ENCODE results near the gene PPP6R1.
"Not testable (repeated sequence)": the region's sequence is repeated elsewhere in the genome, so short reads cannot be mapped to it uniquely, and the experiment has no call there.

Gene PPP6R1

DNA sequence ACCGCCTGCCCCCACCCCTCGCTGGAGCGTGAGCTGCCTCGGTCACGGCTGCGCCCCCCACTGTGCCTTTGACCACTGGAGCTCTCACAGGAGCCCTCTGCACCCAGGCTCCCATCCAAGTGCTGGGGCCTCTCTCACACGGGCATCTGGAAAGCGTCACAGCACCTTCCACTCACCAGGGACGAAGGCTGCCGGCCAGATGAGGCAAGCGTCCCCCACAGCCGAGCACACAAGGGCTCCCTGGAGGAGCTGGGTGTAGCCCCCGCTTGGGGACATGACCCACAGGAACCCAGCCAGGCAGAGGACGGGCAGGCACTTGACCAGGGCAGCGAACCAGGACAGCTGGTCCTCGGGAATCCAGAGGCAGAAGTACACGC, 30.8 kb downstream of the PPP6R1 start:
- ChIA-PET POLR2A (interaction anchor here (0.6 to 0.7 kb wide), 2 partner anchors 9 to 765 kb away, joined by 3 read pairs; no protein-coding TSS in a partner anchor), CTCF (interaction anchor here (1.4 kb wide), 1 partner anchor 14 kb away, joined by 5 read pairs; no protein-coding TSS in a partner anchor)
- TF ChIP-seq, protein P1, sequence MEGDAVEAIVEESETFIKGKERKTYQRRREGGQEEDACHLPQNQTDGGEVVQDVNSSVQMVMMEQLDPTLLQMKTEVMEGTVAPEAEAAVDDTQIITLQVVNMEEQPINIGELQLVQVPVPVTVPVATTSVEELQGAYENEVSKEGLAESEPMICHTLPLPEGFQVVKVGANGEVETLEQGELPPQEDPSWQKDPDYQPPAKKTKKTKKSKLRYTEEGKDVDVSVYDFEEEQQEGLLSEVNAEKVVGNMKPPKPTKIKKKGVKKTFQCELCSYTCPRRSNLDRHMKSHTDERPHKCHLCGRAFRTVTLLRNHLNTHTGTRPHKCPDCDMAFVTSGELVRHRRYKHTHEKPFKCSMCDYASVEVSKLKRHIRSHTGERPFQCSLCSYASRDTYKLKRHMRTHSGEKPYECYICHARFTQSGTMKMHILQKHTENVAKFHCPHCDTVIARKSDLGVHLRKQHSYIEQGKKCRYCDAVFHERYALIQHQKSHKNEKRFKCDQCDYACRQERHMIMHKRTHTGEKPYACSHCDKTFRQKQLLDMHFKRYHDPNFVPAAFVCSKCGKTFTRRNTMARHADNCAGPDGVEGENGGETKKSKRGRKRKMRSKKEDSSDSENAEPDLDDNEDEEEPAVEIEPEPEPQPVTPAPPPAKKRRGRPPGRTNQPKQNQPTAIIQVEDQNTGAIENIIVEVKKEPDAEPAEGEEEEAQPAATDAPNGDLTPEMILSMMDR (IDR thresholded peaks at IDR 0.05; ENCODE audit: control extremely low read depth, extremely low read depth, low read depth, missing control alignments) = no peak
- DNase-seq (ENCODE audit: extremely low spot score) = no peak

DNA sequence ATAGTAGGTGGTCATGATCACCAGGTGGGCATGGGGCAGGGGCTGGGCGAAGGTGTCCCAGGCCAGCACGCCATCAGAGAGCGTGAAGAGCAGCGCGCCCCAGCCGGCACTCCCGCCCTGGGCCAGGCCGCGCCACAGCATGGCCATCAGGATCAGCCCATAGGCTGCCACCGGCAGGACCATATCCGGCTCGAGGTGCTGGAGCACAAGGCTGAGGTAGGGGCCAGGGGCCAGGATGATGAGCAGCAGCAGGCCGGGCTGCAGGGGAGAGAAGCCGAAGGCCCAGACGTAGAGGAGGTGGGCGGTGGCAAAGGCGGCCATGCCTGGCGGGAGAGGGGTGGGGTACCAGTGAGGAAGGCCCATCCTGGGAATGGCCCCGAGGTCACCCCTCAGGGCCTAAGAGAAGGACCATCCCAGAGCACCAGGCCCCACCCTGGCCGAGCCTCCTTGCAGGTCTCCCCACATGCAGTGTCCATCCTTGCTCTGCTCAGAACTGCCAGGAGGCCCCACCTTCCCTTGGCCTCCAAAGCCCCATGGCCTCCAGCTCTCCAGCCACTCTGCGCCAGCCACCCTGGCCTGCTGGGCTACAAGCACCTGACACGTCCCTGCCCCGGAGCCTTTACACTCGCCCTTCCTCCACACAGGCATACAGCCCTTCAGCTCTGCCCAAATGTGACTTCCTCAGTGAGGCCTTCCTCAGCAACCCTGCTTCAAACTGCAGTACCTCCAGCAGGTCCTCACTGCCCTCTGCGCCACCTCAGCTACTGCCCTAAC, 31.4 kb downstream of the PPP6R1 start:
- ChIA-PET POLR2A (interaction anchor here (0.6 to 0.7 kb wide), 2 partner anchors 9 to 765 kb away, joined by 3 read pairs; no protein-coding TSS in a partner anchor), CTCF (interaction anchor here (1.4 kb wide), 1 partner anchor 15 kb away, joined by 5 read pairs; no protein-coding TSS in a partner anchor)
- TF ChIP-seq, protein P1 (IDR thresholded peaks at IDR 0.05; ENCODE audit: control extremely low read depth, extremely low read depth, low read depth, missing control alignments) = no peak
- DNase-seq (ENCODE audit: extremely low spot score) = no peak

DNA sequence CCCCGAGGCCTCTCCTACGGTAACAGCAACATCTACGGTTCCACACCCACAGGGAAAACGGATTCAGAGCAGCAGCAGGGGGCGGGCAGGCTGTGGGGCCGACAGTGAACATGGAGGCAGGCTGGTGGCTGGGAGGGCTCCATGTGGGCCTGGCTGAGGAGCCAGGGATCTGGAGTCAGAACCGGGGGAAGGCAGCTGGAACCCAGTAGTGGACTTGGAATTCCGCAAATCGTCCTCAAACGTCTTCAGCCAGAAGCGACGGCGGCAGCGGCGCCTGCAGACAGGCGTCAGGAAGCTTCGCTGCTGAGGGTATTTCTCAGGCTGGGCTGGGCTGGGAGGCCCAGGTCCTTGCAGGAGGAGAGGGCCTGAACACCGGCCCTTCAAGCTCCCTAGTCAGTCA, 32.0 kb downstream of the PPP6R1 start:
- TF ChIP-seq, protein P1 (IDR thresholded peaks at IDR 0.05; ENCODE audit: control extremely low read depth, extremely low read depth, low read depth, missing control alignments) = no peak
- POLR2A ChIA-PET = no interaction called here
- CTCF ChIA-PET = no interaction called here
- DNase-seq (ENCODE audit: extremely low spot score) = no peak

DNA sequence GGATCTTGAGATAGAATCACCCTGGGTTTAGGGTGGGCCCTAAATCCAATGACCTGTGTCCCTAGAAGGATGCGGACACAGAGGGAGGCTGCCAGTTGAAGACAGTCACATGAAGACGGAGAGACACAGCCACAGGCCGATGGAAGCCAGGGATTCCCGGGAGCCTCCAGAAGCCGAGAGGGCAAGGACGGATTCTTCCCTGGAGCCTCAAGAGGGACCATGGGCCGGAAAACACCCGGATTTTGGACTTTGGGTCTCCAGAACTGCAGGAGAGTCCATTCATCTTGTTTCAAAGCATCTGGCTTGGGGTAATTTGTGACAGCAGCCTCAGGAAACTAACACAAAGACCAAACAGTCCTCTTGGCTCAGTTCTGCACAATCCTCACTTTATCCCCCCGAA, 32.5 kb downstream of the PPP6R1 start:
- DNase-seq (ENCODE audit: extremely low spot score) = no peak
- ChIA-PET CTCF (no interaction called here), POLR2A (no interaction called here)
- TF ChIP-seq, protein P1 (IDR thresholded peaks at IDR 0.05; ENCODE audit: control extremely low read depth, extremely low read depth, low read depth, missing control alignments) = no peak

DNA sequence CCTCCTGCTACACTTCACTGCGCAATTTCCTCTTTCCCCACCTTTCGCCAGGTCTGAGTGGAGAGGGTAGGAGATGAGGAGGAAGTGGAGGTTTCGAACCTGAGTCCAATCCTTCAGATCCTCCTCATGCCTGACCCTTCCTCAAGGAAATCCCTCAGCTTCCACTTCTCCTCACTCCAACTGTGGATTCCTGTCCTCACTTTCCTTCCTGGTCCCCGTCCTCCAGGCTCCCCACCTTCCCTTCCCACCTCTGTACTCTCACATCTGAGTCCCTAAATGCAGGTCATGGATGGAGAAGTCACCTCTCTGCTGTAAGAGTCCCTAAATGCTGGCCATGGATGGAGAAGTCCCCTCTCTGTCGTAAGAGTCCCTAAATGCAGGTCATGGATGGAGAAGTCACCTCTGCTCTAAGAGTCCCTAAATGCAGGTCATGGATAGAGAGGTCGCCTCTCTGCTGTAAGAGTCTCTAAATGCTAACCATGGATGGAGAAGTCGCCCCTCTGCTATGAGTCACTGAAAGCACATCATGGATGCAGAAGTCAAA, 33.3 kb downstream of the PPP6R1 start:
- ChIA-PET POLR2A (no interaction called here), CTCF (no interaction called here)
- no peak for DNase-seq (ENCODE audit: extremely low spot score)
- TF ChIP-seq, protein P1 (IDR thresholded peaks at IDR 0.05; ENCODE audit: control extremely low read depth, extremely low read depth, low read depth, missing control alignments) = no peak

DNA sequence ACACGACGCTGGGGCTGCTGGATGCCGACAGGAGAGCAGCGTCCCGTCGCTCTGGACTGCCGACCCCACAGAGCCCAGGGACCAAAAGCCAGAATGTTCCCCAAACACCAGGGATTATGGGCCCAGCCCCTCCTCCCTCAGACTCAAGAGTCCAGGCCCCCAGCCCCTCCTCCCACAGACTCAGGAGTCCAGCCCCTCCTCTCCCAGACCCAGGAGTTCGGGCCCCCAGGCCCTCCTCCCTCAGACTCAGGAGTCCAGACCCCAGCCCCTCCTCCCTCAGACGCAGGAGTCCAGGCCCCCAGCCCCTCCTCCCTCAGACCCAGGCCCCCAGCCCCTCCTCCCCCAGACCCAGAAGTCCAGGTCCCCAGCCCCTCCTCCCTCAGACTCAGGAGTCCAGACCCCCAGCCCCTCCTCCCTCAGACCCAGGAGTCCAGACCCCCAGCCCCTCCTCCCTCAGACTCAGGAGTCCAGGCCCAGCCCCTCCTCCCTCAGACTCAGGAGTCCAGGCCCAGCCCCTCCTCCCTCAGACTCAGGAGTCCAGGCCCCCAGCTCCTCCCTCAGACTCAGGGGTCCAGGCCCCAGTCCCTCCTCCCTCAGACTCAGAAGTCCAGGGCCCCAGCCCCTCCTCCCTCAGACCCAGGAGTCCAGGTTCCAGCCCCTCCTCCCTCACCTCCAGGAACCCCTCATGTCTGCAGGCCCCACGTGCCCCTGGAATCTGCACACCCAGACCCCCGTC, 34.0 kb downstream of the PPP6R1 start:
- POLR2A ChIA-PET; DNase-seq (ENCODE audit: extremely low spot score); CTCF ChIA-PET: not testable (repeated sequence)
